K562 (cell line): ENCODE measurements around the gene DOK1. TPM values are rescaled to one million over a fixed set of nuclear protein-coding genes. Genes with fewer than 3 reads are reported as not detected.
A peak's percentile ranks its signal among the peaks of the same experiment; 100 is the strongest.

Experiments used
- ATAC-seq: fragments of 200-7000 bp; cut with Tn5 transposase; 3 replicates; pipeline ENCODE4 v1.9.1; 2020; ENCODE audit warnings: moderate library complexity
- BruUV-seq: library from RNA; stranded (reverse); fragments of 400-500 nt; replicated peaks from 2 replicates; lab custom pipeline; 2021; lab: Mats Ljungman, UMichigan
- CTCF ChIA-PET: fragments of 300-600 bp; formaldehyde crosslinking; extraction: SDS; loops from one replicate; lab custom pipeline; 2021; ENCODE audit warnings: low intra/inter-chr PET ratio; lab: Yijun Ruan, JAX
- POLR2A ChIA-PET: fragments of 300-600, 350-650 bp; sonication (Branson Sonifier 250); formaldehyde crosslinking; extraction: SDS; loops from one replicate; lab custom pipeline; 2021; ENCODE audit warnings: antibody characterized with exemption, inconsistent platforms; lab: Yijun Ruan, JAX
- DNase-seq, 4 experiments: peaks; one replicate each; pipeline versions ENCODE4 v3.0.0 to v3.0.0-alpha.2; 2011 to 2018; ENCODE audit warnings: low spot score in 3 of 4, mixed read lengths in 3 of 4; ENCODE audit errors: extremely low read depth in 1 of 4
- FAIRE-seq: peaks from 2 replicates; lab custom pipeline; 2011; peaks lifted over from hg19 to GRCh38; lab: Jason Lieb, UNC
- H2AFZ ChIP-seq: 2 replicates; pipeline ENCODE4 v1.6.0; 2011; ENCODE audit warnings: low read depth, low read length, control low read depth, inconsistent platforms
- H3K27ac ChIP-seq: fragments of 200-600 bp; 3 replicates; pipeline ENCODE4 v1.8.0; 2011; ENCODE audit warnings: low read depth, mild to moderate bottlenecking, control low read depth, inconsistent platforms, low read length, moderate library complexity, mixed read lengths; ENCODE audit errors: extremely low read depth
- H3K27me3 ChIP-seq, 2 experiments: fragments of 300-600 bp in 1 of 2; 2 replicates in 1 of 2; 3 replicates in 1 of 2; pipeline versions ENCODE4 v1.6.0 to v1.8.0; 2011; ENCODE audit warnings: inconsistent platforms in 2 of 2, low read length in 2 of 2, mild to moderate bottlenecking in 1 of 2, mixed read lengths in 1 of 2, moderate library complexity in 1 of 2; ENCODE audit not compliant: control insufficient read depth in 2 of 2, insufficient read depth in 2 of 2
- H3K36me3 ChIP-seq: fragments of 300-600 bp; 3 replicates; pipeline ENCODE4 v1.8.0; 2011; ENCODE audit warnings: mild to moderate bottlenecking, low read length, inconsistent platforms; ENCODE audit not compliant: control insufficient read depth, insufficient read depth
- H3K4me1 ChIP-seq, 2 experiments: fragments of 200-600 bp in 1 of 2; replicated peaks in 1 of 2; 2 replicates in 1 of 2; 3 replicates in 1 of 2; pipeline versions ENCODE4 v1.5.1 to v1.8.0; 2011; ENCODE audit warnings: inconsistent platforms in 2 of 2, low read length in 2 of 2, mild to moderate bottlenecking in 1 of 2, mixed read lengths in 1 of 2, moderate library complexity in 1 of 2; ENCODE audit not compliant: control insufficient read depth in 2 of 2, insufficient read depth in 2 of 2
- H3K4me2 ChIP-seq: 2 replicates; pipeline ENCODE4 v1.6.1; 2011; ENCODE audit warnings: low read length, control low read depth, inconsistent platforms, mixed read lengths; ENCODE audit not compliant: insufficient read depth
- H3K4me3 ChIP-seq: fragments of 200-600 bp; sonication (generic), shearing (Covaris generic); 2 replicates; pipeline ENCODE4 v1.5.1; 2016; ENCODE audit warnings: control low read depth, inconsistent platforms
- H3K79me2 ChIP-seq: fragments of 200-600 bp; 3 replicates; pipeline ENCODE4 v1.8.0; 2011; ENCODE audit warnings: low read length, inconsistent platforms; ENCODE audit not compliant: control insufficient read depth, insufficient read depth
- H3K9ac ChIP-seq, 2 experiments: 2 replicates each; pipeline versions ENCODE4 v1.6.0 to v1.6.1; 2011; ENCODE audit warnings: low read depth in 2 of 2, low read length in 2 of 2, control low read depth in 1 of 2, inconsistent platforms in 1 of 2, mild to moderate bottlenecking in 1 of 2, mixed read lengths in 1 of 2; ENCODE audit not compliant: insufficient read depth in 1 of 2
- H3K9me1 ChIP-seq: one replicate; pipeline ENCODE4 v1.6.0; 2011; ENCODE audit warnings: inconsistent platforms, mild to moderate bottlenecking, low read length, moderate library complexity; ENCODE audit not compliant: control insufficient read depth, insufficient read depth
- H3K9me3 ChIP-seq: replicated peaks from 2 replicates; pipeline ENCODE4 v1.5.1; 2011; ENCODE audit warnings: low read depth, low read length, inconsistent platforms; ENCODE audit not compliant: control insufficient read depth, insufficient read depth
- H4K20me1 ChIP-seq: replicated peaks from 2 replicates; pipeline ENCODE4 v1.6.1; 2011; ENCODE audit warnings: low read length, inconsistent platforms, mixed read lengths; ENCODE audit not compliant: control insufficient read depth, insufficient read depth
- AFF4 ChIP-seq: sonication (generic); formaldehyde crosslinking; IDR thresholded peaks from 2 replicates; pipeline ENCODE4 v1.8.0; 2023; ENCODE audit warnings: mild to moderate bottlenecking, missing genetic modification reagents
- BRCA1 ChIP-seq, 2 experiments: fragments of 450-650 bp in 1 of 2; sonication (generic) in 1 of 2; formaldehyde crosslinking in 1 of 2; IDR thresholded peaks; 2 replicates each; pipeline versions ENCODE4 v1.5.0 to v1.6.1; 2017 to 2020; ENCODE audit warnings: mild to moderate bottlenecking in 1 of 2, missing genetic modification reagents in 1 of 2
- BRD4 ChIP-seq: fragments of 200-600 bp; sonication (generic); IDR thresholded peaks from 2 replicates; pipeline ENCODE4 v1.6.1; 2017; ENCODE audit warnings: inconsistent platforms
- FOSL1 ChIP-seq: fragments of 200-800 bp; sonication (Bioruptor generic); conservative IDR thresholded peaks from 2 replicates; pipeline ENCODE4 v1.6.1; 2016; ENCODE audit warnings: missing genetic modification characterization, missing compliant biosample characterization
- MBD1 ChIP-seq: fragments of 250-450 bp; sonication (Bioruptor Pico); IDR thresholded peaks from 2 replicates; pipeline ENCODE4 v1.8.0; 2022; ENCODE audit warnings: inconsistent platforms
- PHF8 ChIP-seq: fragments of 200-600 bp; sonication (generic); IDR thresholded peaks from 2 replicates; pipeline ENCODE4 v1.6.1; 2012; ENCODE audit warnings: mixed run types, mild to moderate bottlenecking, inconsistent platforms, low read length, moderate library complexity, borderline replicate concordance
- PRDM10 ChIP-seq: fragments of 450-650 bp; IDR thresholded peaks from 2 replicates; pipeline ENCODE4 v1.6.1; 2018; ENCODE audit not compliant: partially characterized antibody
- RBBP5 ChIP-seq: fragments of 200-600 bp; sonication (generic); IDR thresholded peaks from 2 replicates; pipeline ENCODE4 v1.6.1; 2012; ENCODE audit warnings: borderline replicate concordance, mild to moderate bottlenecking, low read length, control low read depth, inconsistent platforms; ENCODE audit not compliant: insufficient read depth, poor library complexity, severe bottlenecking
- ZNF589 ChIP-seq: fragments of 200-800 bp; sonication (Bioruptor generic); IDR thresholded peaks from 2 replicates; pipeline ENCODE4 v1.6.1; 2016; ENCODE audit warnings: low read depth, missing genetic modification characterization, missing compliant biosample characterization
- WGBS: fragments of 100-300 bp; shearing (Covaris generic); methylation state at CpG from one replicate; pipeline ENCODE4 v1.1.6; 2016; ENCODE audit warnings: low coverage, mixed read lengths; ENCODE audit not compliant: insufficient coverage; ENCODE audit errors: missing lambda C conversion rate; 5-methylcytosine and 5-hydroxymethylcytosine counted together
- in situ Hi-C: fragments of 300-500 bp; cut with MboI; formaldehyde crosslinking; loops from 4 replicates; pipeline ENCODE4 v1.15.0; 2018; ENCODE audit warnings: inconsistent platforms, mixed read lengths
- intact Hi-C: fragments of 100-400 bp; cut with micrococcal nuclease; formaldehyde crosslinking; loops from 2 replicates; pipeline ENCODE4 v1.14.2; 2022
- polyA plus RNA-seq, 8 experiments: library from polyadenylated mRNA; depleted of rRNA in 4 of 8; stranded (reverse) in 5 of 8; unstranded in 3 of 8; fragments of >200 nt; fragmentation: Nextera tagmentation in 2 of 8; fragmentation: Illumina TruSeq in 1 of 8; extraction: Ambion mirVana in 2 of 8; extraction: Trizol in 1 of 8; gene quantifications; 2 replicates each; pipeline versions ENCODE4 v1.2.1 to v1.2.3, GENCODE V29; 2011 to 2014; ENCODE audit warnings: inconsistent platforms in 1 of 8, missing spikeins in 1 of 8
- total RNA-seq, 7 experiments: library from RNA; depleted of rRNA in 6 of 7; stranded (reverse); fragments of >200 nt in 6 of 7; fragmentation: Illumina TruSeq in 2 of 7; extraction: Trizol in 2 of 7; gene quantifications; 2 replicates each; pipeline versions ENCODE4 v1.2.1 to v1.2.3, GENCODE V29; 2011 to 2021; ENCODE audit warnings: low replicate concordance in 1 of 7

DOK1 gene
- total and polyA plus RNA-seq, 9 of the 15 experiments (the other 6 are each of a cell fraction or from before 2014, with no cell fraction given), result 0.59 to 36.4 (median 16.1) TPM

- Histone ChIP-seq H3K79me2 (peaks cover 1% of the 10 kb centered on the region; the same call in 1 of the 3 replicates), H3K9me1 (no peaks in the 10 kb centered on the region), H3K4me2 (peak overlapping the region; percentile 77), H3K27ac (peak overlapping the region; percentile 63; the same call in 2 of the 3 replicates), H3K27me3 (no peaks in the 10 kb centered on the region), H3K9me3 (no peaks in the 10 kb centered on the region), H2AFZ (peak overlapping the region; percentile 81), H3K4me1 (peaks cover 22 to 40% of the 10 kb centered on the region in 2 experiments), H3K9ac (peak overlapping the region; percentile 65 to 93), H3K4me3 (peak overlapping the region; percentile 46), H4K20me1 (no peaks in the 10 kb centered on the region), H3K36me3 (no peaks in the 10 kb centered on the region)
- no peak for FAIRE-seq
- DNase-seq, result peak in 2 of 4 experiments; percentile 32 to 38
- peak; percentile 26; the same call in 2 of the 3 replicates for ATAC-seq
- ChIA-PET POLR2A (interaction anchor here (0.7 to 0.8 kb wide), 2 partner anchors 12 to 41 kb away, joined by 3 read pairs; partner anchors contain the start of gene PCGF1), CTCF (no interaction called here)
- 17% methylated on average over 26 of the region's 26 CpGs for WGBS
- in situ Hi-C loops (no loop called here), intact Hi-C loops (no loop called here)
- BruUV-seq, result no TSS peak
- TF ChIP-seq BRD4 (0 out of 2 replicates have a peak, but pooled peaks have one; percentile 53), PRDM10 (peak; percentile 9), FOSL1 (tag) (peak; percentile 26; the same call in 1 of the 2 replicates), RBBP5 (peak; percentile 25), PHF8 (peak; percentile 71; the same call in 1 of the 2 replicates), AFF4 (0 out of 2 replicates have a peak, but pooled peaks have one; percentile 46), ZNF589 (no peak), BRCA1 (IDR thresholded peaks at IDR 0.05) (no peak), BRCA1 (CRISPR knock-in tag; IDR thresholded peaks at IDR 0.05) (no peak), MBD1 (CRISPR knock-in tag) (0 out of 2 replicates have a peak, but pooled peaks have one; percentile 11)
Observed at GRCh38 chr2:74548285-74548899, 6.1 kb upstream of the DOK1 start.
